Measurements from ENCODE around the gene SYT17. TPM values are rescaled to one million over a fixed set of nuclear protein-coding genes. Genes with fewer than 3 reads are reported as not detected.

SYT17 gene
- total RNA-seq, 2 experiments from 2014 or later: 6.2 to 10.3 TPM

GRCh38 chr16:19241512-19241911, 73.5 kb downstream of the SYT17 start:
- POLR2A ChIA-PET: no interaction called here
- 0 out of 2 replicates have a peak, but pooled peaks cover 9% of the 10 kb centered on the region for H3K9me3 ChIP-seq (ENCODE audit: low read length)
- H3K36me3 ChIP-seq (ENCODE audit: insufficient read depth, low read length): no peaks in the 10 kb centered on the region; the same call in 1 of the 2 replicates
- no peak overlapping the region for H2AFZ ChIP-seq (ENCODE audit: low read length)
- no peaks in the 10 kb centered on the region for H3K4me1 ChIP-seq (ENCODE audit: insufficient read depth, low read length, poor library complexity, severe bottlenecking)
- no peaks in the 10 kb centered on the region for H3K79me2 ChIP-seq (ENCODE audit: insufficient read depth, low read depth, low read length)
- H3K27ac ChIP-seq (ENCODE audit: low read depth, low read length, poor library complexity, severe bottlenecking): no peak overlapping the region
- TF ChIP-seq, protein P1, sequence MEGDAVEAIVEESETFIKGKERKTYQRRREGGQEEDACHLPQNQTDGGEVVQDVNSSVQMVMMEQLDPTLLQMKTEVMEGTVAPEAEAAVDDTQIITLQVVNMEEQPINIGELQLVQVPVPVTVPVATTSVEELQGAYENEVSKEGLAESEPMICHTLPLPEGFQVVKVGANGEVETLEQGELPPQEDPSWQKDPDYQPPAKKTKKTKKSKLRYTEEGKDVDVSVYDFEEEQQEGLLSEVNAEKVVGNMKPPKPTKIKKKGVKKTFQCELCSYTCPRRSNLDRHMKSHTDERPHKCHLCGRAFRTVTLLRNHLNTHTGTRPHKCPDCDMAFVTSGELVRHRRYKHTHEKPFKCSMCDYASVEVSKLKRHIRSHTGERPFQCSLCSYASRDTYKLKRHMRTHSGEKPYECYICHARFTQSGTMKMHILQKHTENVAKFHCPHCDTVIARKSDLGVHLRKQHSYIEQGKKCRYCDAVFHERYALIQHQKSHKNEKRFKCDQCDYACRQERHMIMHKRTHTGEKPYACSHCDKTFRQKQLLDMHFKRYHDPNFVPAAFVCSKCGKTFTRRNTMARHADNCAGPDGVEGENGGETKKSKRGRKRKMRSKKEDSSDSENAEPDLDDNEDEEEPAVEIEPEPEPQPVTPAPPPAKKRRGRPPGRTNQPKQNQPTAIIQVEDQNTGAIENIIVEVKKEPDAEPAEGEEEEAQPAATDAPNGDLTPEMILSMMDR (conservative IDR thresholded peaks at IDR 0.05; ENCODE audit: low read length): no peak
- no peak for TF ChIP-seq EZH2phosphoT487 (IDR thresholded peaks at IDR 0.05; ENCODE audit: borderline replicate concordance, low read depth, low read length)
- no peaks in the 10 kb centered on the region for H4K20me1 ChIP-seq (ENCODE audit: insufficient read depth, low read length)
- intact Hi-C loops (cut with micrococcal nuclease; ENCODE audit: unreplicated experiment): no loop called here
- H3K9me2 ChIP-seq (ENCODE audit: insufficient read depth, low read length): no peaks in the 10 kb centered on the region
- no peak overlapping the region for H3K4me3 ChIP-seq (ENCODE audit: low read depth, low read length, poor library complexity, severe bottlenecking)
- no peak overlapping the region for H3K4me2 ChIP-seq (ENCODE audit: low read length)
- no TSS peak for BruUV-seq (replicated peaks)
- no peak for DNase-seq (ENCODE audit: low spot score)
- CTCF ChIA-PET (ENCODE audit: unreplicated experiment): no interaction called here

- Histone ChIP-seq H2AFZ (ENCODE audit: low read length) (no peak overlapping the region), H3K79me2 (ENCODE audit: insufficient read depth, low read depth, low read length) (no peaks in the 10 kb centered on the region), H4K20me1 (ENCODE audit: insufficient read depth, low read length) (no peaks in the 10 kb centered on the region), H3K4me2 (ENCODE audit: low read length) (no peak overlapping the region), H3K9me3 (ENCODE audit: low read length) (0 out of 2 replicates have a peak, but pooled peaks cover 9% of the 10 kb centered on the region), H3K4me1 (ENCODE audit: insufficient read depth, low read length, poor library complexity, severe bottlenecking) (no peaks in the 10 kb centered on the region), H3K9me2 (ENCODE audit: insufficient read depth, low read length) (no peaks in the 10 kb centered on the region), H3K4me3 (ENCODE audit: low read depth, low read length, poor library complexity, severe bottlenecking) (no peak overlapping the region), H3K27ac (ENCODE audit: low read depth, low read length, poor library complexity, severe bottlenecking) (no peak overlapping the region), H3K36me3 (ENCODE audit: insufficient read depth, low read length) (no peaks in the 10 kb centered on the region; the same call in 1 of the 2 replicates)
- no peak for TF ChIP-seq EZH2phosphoT487 (IDR thresholded peaks at IDR 0.05; ENCODE audit: borderline replicate concordance, low read depth, low read length)
- TF ChIP-seq, protein P1 (conservative IDR thresholded peaks at IDR 0.05; ENCODE audit: low read length): no peak
- no peak for DNase-seq (ENCODE audit: low spot score)
- BruUV-seq (replicated peaks): no TSS peak
- intact Hi-C loops (cut with micrococcal nuclease; ENCODE audit: unreplicated experiment): no loop called here
- CTCF ChIA-PET (ENCODE audit: unreplicated experiment): no interaction called here
- POLR2A ChIA-PET: no interaction called here
These were observed 74.1 kb downstream of the SYT17 start for GRCh38 chr16:19242186-19242585.

DNA sequence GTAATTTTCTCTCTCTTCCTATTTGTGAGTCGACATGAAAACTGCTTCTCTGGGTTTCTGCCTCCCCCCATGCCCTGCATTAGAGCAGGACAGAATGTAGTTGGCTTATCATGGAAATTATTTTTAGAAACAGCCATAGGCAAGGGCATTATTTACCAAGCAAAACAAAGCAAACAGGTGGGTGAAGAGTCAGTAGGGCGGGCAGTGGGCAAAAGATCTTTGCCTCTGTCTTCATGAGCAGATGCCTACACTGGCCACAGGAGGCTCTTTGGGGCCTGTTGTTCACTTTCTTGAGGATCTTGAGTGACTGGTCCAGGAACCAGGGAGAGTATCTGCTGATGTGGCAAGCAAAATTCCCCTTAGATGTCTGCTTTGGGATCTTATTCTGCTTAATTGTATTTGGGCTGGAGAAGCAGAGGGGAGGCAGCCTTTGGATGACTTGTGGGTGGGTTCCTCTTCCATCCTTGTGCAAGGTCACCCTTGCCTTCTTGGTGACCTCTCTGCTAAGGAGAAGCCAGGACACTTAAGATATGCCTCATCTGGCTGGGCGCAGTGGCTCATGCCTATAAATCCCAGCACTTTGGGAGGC, 75.0 kb downstream of the SYT17 start:
- no TSS peak for BruUV-seq (replicated peaks)
- TF ChIP-seq, protein P1 (conservative IDR thresholded peaks at IDR 0.05; ENCODE audit: low read length): no peak
- no peak for TF ChIP-seq EZH2phosphoT487 (IDR thresholded peaks at IDR 0.05; ENCODE audit: borderline replicate concordance, low read depth, low read length)
- H3K4me2 ChIP-seq (ENCODE audit: low read length): no peak overlapping the region
- H3K9me3 ChIP-seq (ENCODE audit: low read length): 0 out of 2 replicates have a peak, but pooled peaks cover 9% of the 10 kb centered on the region
- H3K36me3 ChIP-seq (ENCODE audit: insufficient read depth, low read length): no peaks in the 10 kb centered on the region; the same call in 1 of the 2 replicates
- CTCF ChIA-PET (ENCODE audit: unreplicated experiment): no interaction called here
- no peak overlapping the region for H2AFZ ChIP-seq (ENCODE audit: low read length)
- POLR2A ChIA-PET: interaction anchor here (1.2 kb wide), 1 partner anchor 15 kb away, joined by 5 read pairs; no protein-coding TSS in a partner anchor
- no peaks in the 10 kb centered on the region for H4K20me1 ChIP-seq (ENCODE audit: insufficient read depth, low read length)
- no peaks in the 10 kb centered on the region for H3K9me2 ChIP-seq (ENCODE audit: insufficient read depth, low read length)
- no peak for DNase-seq (ENCODE audit: low spot score)
- no peaks in the 10 kb centered on the region for H3K4me1 ChIP-seq (ENCODE audit: insufficient read depth, low read length, poor library complexity, severe bottlenecking)
- intact Hi-C loops (cut with micrococcal nuclease; ENCODE audit: unreplicated experiment): no loop called here
- no peak overlapping the region for H3K27ac ChIP-seq (ENCODE audit: low read depth, low read length, poor library complexity, severe bottlenecking)
- H3K4me3 ChIP-seq (ENCODE audit: low read depth, low read length, poor library complexity, severe bottlenecking): no peak overlapping the region
- no peaks in the 10 kb centered on the region for H3K79me2 ChIP-seq (ENCODE audit: insufficient read depth, low read depth, low read length)
